ENCODE results near the gene KIRREL3.

GRCh38 chr11:126687477-126687876 lies 313.1 kb downstream of the KIRREL3 start:
- TF ChIP-seq POLR2AphosphoS5 (IDR thresholded peaks at IDR 0.05) (no peak), CTCF (IDR thresholded peaks at IDR 0.05 in 8 of 11, conservative IDR thresholded peaks at IDR 0.05 in 3 of 11) (no peak), POLR2A (IDR thresholded peaks at IDR 0.05) (no peak)
